ENCODE data around the gene LRP1B. TPM values are rescaled to one million over a fixed set of nuclear protein-coding genes. Genes with fewer than 3 reads are reported as not detected.

LRP1B gene
- total RNA-seq, 1 donor from 2014 or later = 0.54 TPM

DNA sequence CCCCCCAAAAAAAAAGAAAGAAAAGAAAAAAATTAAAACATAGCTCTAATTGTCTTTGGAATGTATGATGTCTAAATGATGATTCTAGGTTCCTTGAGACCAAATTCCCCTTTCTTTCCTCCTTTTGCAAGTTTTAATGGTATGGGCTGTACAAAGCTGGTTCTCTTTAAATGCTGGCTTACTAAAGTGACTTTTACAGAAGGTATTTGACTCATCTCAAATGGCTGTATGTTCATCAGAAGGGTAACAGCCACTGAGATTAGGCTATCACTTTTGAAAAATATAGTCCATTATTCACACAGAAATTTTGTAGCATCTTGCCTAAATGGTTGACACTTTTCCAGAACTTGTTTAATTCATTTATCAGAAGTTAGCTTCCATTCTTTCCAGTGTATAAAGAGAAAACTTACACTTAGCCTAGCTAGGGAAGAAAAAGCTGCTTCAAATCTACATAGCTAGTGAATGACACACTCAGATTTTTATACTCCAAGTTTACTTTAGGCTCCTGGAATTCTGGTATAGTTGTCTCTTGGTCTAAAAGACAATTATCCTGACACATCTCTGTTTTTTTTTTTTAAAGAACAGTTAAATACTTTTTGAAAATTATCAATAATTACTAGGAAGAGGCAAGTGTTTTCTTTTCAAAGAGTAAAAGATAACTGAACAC, 622.6 kb downstream of the LRP1B start:
- TF ChIP-seq, protein P1, sequence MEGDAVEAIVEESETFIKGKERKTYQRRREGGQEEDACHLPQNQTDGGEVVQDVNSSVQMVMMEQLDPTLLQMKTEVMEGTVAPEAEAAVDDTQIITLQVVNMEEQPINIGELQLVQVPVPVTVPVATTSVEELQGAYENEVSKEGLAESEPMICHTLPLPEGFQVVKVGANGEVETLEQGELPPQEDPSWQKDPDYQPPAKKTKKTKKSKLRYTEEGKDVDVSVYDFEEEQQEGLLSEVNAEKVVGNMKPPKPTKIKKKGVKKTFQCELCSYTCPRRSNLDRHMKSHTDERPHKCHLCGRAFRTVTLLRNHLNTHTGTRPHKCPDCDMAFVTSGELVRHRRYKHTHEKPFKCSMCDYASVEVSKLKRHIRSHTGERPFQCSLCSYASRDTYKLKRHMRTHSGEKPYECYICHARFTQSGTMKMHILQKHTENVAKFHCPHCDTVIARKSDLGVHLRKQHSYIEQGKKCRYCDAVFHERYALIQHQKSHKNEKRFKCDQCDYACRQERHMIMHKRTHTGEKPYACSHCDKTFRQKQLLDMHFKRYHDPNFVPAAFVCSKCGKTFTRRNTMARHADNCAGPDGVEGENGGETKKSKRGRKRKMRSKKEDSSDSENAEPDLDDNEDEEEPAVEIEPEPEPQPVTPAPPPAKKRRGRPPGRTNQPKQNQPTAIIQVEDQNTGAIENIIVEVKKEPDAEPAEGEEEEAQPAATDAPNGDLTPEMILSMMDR (conservative IDR thresholded peaks at IDR 0.05) = no peak

DNA sequence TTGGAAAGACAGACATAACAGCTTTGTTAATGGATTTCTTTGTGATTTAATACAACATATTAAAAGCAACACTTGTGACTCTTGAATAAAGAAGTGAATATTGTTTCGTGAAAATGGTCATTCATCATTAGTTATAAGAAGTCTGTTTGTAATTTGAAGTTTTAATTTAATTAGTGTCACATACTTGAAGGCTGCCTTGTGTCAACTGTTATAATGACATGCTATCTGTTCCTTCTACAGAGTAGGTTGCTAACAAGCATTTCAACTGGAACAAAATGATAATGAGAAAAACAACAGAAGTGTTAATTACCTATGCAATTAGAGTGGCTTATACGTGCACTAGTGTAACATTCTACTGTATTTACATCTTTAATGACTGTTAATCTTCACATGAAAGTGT, 624.7 kb downstream of the LRP1B start:
- H3K9me3 Mint-ChIP-seq = no peaks in the 10 kb centered on the region
- no peak overlapping the region for H3K27ac Mint-ChIP-seq (ENCODE audit: unreplicated experiment)
- no peak for DNase-seq (ENCODE audit: low read depth, low spot score)
- no peak overlapping the region for H3K4me3 Mint-ChIP-seq
- peaks cover 15% of the 10 kb centered on the region for H3K4me1 Mint-ChIP-seq
- H3K36me3 Mint-ChIP-seq (ENCODE audit: low read depth) = no peaks in the 10 kb centered on the region
- no peaks in the 10 kb centered on the region for H3K27me3 Mint-ChIP-seq (ENCODE audit: low read depth)
- TF ChIP-seq, protein P1 (conservative IDR thresholded peaks at IDR 0.05) = no peak

More for the DNA sequence above, 622.6 kb downstream of the LRP1B start:
- Mint-ChIP-seq H3K27me3 (ENCODE audit: low read depth) (no peaks in the 10 kb centered on the region), H3K4me3 (no peak overlapping the region), H3K4me1 (peaks cover 8% of the 10 kb centered on the region), H3K9me3 (no peaks in the 10 kb centered on the region), H3K36me3 (ENCODE audit: low read depth) (no peaks in the 10 kb centered on the region), H3K27ac (ENCODE audit: unreplicated experiment) (no peak overlapping the region)
- no peak for DNase-seq (ENCODE audit: low read depth, low spot score)

DNA sequence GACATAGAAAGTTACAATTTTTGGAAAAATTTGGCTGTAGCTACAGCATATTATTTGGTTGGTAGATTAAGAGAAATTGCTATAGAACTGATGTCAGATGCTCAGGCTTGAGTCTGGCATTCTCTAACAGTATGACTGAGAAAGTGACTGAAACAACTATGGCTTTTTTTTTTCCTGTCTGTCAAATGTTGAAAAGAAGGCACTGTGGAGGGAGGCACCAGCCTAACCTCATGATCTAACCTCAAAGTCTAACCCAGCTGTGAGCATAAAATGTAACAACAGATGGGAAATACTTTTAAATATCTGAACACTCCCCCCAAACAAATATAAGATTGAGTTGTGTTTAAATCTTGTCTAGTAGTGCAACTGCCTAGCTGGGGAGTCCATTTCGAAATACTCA, 629.1 kb downstream of the LRP1B start:
- Mint-ChIP-seq H3K9me3 (no peaks in the 10 kb centered on the region), H3K27me3 (ENCODE audit: low read depth) (no peaks in the 10 kb centered on the region), H3K4me1 (peaks cover 7% of the 10 kb centered on the region), H3K4me3 (no peak overlapping the region), H3K27ac (ENCODE audit: unreplicated experiment) (no peak overlapping the region), H3K36me3 (ENCODE audit: low read depth) (no peaks in the 10 kb centered on the region)
- TF ChIP-seq, protein P1 (conservative IDR thresholded peaks at IDR 0.05) = no peak
- no peak for DNase-seq (ENCODE audit: low read depth, low spot score)

DNA sequence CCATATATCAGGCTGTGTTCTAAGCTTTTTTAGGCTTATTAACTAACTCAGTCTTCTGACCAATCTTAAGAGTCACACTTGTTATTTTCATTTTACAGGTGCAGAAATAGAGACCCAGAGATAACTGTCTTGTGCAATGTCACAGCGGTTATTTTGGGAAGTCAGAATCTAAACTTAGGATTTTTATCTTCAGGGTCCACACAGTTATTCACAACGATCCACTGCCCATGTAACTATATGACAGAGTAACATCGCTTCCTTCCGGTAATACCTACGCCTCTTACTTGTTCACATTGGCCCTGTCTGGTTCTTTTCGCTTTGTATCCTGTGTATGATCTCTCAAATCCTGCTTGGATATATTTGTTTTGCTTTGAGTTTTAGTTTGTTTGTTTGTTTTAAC, 631.7 kb downstream of the LRP1B start:
- H3K36me3 Mint-ChIP-seq (ENCODE audit: low read depth) = no peaks in the 10 kb centered on the region
- no peak overlapping the region for H3K27ac Mint-ChIP-seq (ENCODE audit: unreplicated experiment)
- H3K4me3 Mint-ChIP-seq = no peak overlapping the region
- H3K27me3 Mint-ChIP-seq (ENCODE audit: low read depth) = no peaks in the 10 kb centered on the region
- TF ChIP-seq, protein P1 (conservative IDR thresholded peaks at IDR 0.05) = no peak
- DNase-seq (ENCODE audit: low read depth, low spot score) = no peak
- H3K4me1 Mint-ChIP-seq = peaks cover 7% of the 10 kb centered on the region
- no peaks in the 10 kb centered on the region for H3K9me3 Mint-ChIP-seq

DNA sequence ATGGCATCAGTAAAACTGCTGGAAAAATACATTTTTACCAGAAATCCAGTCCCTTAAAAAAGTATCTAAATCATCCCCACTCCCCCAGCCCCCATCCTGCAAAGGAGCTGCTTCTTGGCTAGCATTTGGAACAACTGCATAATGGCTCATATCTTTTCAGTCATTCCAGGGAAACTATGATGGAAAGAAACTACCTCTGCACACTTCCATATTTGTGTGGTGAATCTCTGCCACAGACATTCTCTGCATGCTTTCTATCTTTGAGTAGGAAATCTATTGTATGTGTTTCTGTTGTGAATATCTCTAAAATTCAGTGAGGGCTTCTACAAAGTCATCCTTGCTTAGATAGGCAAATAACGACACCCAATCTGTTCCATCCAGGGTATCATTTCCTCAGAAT, 632.3 kb downstream of the LRP1B start:
- no peaks in the 10 kb centered on the region for H3K9me3 Mint-ChIP-seq
- H3K36me3 Mint-ChIP-seq (ENCODE audit: low read depth) = no peaks in the 10 kb centered on the region
- no peak overlapping the region for H3K27ac Mint-ChIP-seq (ENCODE audit: unreplicated experiment)
- H3K4me1 Mint-ChIP-seq = peaks cover 7% of the 10 kb centered on the region
- H3K4me3 Mint-ChIP-seq = no peak overlapping the region
- no peaks in the 10 kb centered on the region for H3K27me3 Mint-ChIP-seq (ENCODE audit: low read depth)
- TF ChIP-seq, protein P1 (conservative IDR thresholded peaks at IDR 0.05) = no peak
- DNase-seq (ENCODE audit: low read depth, low spot score) = no peak

All from neural crest cell (in vitro differentiated cells).